GM21786 (cell line): Measurements from ENCODE around the gene LIPK.

Experiments
- ATAC-seq: cut with Tn5 transposase; IDR thresholded peaks from one replicate; pipeline ENCODE4 v1.9.1; 2021; ENCODE audit not compliant: unreplicated experiment

LIPK gene

DNA sequence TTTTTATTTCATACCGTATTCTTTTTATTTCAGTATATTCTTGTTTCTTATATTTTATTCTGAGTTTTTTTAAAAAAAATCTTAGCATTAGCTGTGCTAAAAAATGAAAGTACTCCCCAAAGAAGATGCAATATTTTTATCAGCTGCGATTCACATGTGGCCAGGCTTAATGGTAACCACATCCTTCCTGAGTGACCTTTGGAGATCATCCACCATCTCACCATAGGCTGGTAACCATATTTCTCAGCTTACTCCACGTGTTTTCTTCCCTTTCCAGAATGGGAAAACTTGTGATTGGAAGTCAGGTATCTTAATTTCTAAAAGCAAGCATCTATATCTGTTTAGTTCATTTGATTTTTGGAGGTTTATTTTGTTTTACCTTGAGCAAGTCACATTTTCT lies 77.7 kb downstream of the LIPK start:
- ATAC-seq = no peak

DNA sequence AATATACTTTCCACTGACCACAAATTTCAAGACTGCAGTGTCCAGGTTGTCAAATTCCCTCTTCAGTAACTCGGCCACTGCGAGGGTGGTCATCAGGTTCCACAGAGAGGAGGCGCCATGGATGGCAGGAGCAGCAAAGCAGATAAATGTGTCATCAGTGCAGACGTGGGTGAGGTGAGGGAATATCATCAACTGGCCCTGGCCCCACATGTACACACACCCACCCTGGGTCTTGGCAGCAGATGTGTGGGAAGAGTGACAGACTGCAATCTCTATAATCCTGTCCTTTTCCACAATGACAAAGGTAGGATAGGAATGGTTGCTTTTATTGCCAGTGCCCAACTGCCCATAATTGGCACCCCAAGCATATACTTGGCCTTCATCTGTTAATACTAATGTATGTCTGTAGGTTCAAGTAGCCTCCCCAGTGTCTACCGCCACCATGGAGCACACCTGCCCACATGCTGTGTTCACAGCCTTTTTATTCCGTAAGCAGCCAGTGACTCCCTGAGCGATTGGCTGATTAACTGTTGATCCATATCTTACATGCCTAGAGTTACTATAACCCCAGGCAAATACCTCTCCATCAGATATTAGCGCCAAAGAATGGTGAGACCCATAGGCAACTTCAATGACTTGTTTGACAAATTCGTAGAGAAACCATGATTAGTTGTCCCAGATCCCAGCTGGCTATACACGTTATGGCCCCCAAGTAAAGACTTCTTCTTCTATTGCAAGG lies 80.2 kb downstream of the LIPK start:
- ATAC-seq = no peak

DNA sequence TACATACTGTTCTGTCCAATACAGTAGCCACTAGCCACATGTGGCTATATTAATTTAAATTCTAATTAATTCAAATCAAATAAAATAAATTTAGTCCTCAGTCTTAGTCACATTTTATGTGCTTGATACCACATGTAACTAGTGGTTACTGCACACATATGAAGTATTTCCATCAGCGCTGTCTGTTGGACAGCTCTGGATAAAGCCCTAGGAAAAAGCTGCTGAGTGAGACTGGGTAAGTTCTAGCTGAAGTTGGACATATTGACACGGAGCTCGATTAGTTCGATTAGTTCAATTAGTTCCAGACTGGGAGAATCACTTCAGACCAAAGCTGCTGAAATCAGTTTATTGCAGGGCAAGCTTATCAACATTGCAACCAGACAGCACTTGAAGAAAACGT lies 81.4 kb downstream of the LIPK start:
- ATAC-seq = no peak

DNA sequence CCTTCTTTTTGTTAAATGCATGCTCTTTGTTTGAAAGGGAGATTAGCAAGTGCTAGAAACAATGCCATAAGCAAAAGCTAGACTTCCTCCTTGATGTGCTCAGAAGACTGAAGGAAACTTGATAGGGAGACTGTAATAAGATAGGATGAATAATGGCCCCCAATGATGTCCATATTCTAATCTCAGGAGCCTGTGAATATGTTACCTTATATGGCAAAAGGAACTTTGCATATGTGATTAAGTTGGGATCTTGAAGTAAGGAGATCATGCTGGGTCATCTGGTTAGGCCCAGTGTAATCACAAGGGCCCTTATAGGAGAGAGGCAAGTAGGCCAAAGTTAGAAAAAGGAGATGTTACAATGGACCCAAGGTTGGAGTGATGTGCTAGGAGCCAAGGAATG lies 82.9 kb downstream of the LIPK start:
- ATAC-seq = no peak

DNA sequence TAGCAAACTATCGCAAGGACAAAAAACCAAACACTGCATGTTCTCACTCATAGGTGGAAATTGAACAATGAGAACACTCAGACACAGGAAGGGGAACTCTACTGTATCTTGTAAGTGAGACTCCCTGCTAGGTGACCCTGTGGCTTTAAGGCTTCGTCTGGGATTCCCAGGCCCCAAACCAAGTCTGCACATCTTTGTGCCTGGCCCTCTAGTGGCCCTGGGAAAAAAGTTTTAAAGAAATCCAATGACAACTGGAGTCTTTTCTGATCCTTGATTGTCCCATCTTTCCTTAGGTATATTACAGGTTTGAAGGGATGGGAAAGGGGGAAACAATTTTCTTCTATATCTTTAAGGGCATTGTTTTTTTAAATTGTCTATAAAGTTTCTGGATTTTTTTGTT lies 85.9 kb downstream of the LIPK start:
- ATAC-seq = no peak

DNA sequence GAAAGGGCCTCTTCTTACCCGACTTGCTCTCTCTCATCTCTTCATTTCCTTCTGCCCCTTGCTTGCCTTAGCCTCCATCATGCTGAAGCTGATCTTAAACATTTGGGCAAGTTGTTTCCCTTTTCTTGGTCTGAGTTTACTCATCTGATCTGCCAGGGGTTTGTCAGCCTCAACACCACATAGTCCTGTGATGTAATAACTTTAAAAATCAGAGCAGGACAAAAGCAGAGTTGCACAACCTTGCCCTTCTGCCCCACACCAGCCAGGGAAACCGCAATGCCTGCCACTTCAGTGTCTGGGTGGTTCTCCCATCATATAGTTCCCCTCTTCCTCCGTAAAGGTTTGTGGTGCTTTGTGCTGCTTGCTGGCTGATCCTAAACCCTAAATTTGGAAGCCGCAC lies 86.6 kb downstream of the LIPK start:
- no peak for ATAC-seq

DNA sequence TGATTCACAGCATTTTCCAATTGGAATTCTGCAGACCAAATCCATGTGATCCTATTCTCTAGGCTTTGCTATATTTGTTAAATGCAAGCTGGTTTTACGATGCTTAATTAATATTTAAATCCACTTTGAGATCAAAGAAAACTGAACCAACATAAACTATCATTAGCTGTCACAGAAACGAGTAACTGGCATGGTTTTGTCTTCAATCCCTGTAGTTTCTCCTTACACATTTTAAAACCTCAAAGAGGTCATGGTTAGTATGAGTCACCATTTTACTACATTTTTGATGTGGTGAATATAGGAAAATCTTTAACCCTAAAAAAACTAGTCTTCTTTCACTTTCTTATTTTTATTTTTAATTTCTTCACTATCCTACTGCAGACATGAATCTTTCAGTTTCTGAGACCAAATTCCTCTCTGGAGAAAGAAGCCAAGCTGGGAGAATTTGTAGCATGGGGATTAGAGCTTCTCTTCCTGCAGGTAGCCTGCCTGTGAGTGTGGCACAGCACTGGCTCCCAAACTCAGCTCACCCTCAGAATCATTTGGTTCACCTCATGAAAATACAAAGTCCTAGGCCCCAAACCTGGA lies 87.8 kb downstream of the LIPK start:
- no peak for ATAC-seq

DNA sequence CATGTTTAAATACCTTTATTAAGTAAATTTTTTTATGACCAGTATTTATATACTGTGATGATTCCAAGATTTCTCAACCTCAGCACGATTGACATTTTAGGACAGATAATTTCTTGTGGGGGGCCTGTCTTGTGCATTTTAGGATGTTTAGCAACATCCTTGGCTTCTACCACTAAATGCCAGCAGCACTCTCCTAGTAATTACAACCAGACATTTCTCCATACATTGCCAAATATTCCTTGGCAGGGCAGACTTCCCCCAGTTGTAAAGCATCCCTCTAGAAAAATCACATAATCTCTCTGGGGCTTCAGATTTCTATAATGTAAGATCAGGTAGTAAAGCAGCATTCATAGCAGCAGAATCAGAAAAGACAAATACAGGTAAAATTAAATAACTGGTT lies 88.7 kb downstream of the LIPK start:
- no peak for ATAC-seq

DNA sequence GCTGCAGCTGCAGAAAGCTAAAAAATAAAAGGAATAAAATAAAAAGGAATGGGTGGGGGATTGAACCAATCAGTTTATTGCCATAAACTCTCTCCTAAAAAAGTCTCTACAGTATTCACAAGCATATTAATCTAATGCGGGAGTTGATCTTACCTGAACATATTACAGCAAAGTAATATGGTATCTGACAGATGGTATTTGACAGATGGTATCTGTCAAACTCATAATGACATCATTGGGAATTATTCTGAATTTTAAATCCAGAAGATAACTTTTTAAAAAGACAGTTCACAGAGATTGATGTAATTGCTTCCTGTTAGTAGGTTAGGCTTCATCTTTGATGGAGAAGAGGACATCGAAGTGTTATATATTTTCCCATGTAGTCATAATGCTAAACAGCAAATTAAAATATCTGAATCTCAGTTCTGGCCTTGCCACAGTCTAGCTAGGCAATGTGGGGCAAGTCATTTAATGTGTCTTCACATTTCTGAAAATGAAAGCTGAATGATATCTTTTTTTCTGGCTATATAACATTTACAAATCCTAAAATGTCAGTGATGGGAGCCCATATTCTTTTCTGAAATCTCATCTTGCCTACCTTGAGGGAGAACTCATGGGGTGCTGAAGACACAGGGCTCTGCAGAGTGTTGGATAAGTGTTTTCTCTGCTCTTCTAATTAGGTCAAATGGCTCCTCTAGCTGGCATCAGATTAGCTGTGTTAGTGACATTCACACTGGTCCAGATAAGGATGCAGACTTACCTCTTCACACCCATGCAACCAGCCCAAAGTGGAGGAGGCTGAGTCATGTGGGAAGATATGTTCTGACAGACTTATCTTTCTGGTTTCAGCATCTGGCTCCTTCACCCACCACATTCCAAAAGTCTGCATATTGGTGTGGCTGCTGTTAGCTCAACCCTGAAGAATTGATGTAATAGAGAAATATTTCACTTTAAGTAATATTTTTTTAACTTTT lies 94.4 kb downstream of the LIPK start:
- ATAC-seq = no peak
